ENCODE measurements around the gene NFE2L2.

The NFE2L2 gene

DNA sequence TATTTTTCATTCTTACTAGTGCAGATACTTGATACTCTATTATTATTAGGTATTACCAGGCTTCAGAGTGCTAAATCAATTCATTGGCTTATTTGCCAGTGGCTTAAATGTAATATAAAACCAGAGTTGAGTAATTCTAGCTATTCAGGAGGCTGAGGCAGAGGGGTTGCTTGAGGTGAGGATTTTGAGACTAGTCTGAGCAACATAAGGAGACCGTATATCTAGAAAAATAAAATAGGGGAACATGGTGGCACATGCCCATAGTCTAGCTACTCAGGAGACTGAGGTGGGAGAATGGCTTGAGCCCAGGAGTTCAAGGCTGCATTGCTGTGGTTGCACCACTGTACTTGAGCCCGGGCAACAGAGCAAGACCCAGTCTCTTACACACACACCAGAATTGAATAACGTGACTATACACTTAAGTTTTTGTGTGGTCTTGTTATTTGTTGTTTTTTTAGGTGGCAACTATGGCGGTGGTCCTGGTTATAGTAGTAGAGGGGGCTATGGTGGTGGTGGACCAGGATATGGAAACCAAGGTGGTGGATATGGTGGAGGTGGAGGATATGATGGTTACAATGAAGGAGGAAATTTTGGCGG, 47.2 kb downstream of the NFE2L2 start:
- Histone ChIP-seq H3K27ac (no peak overlapping the region), H3K36me3 (ENCODE audit: insufficient read depth, low read length) (peaks cover 89% of the 10 kb centered on the region), H3K9ac (ENCODE audit: insufficient read length) (no peak overlapping the region), H3K4me3 (no peak overlapping the region), H3K9me3 (ENCODE audit: low read depth, low read length) (no peaks in the 10 kb centered on the region)
- TF ChIP-seq POLR2AphosphoS5 (IDR thresholded peaks at IDR 0.05; ENCODE audit: borderline replicate concordance, low read depth, low read length) (no peak), EZH2 (IDR thresholded peaks at IDR 0.05) (no peak), FOXP2 (optimal IDR thresholded peaks at IDR 0.05; ENCODE audit: control extremely low read depth, extremely low read length, insufficient read depth) (no peak)
- no peak for DNase-seq (ENCODE audit: low read depth, low spot score)

DNA sequence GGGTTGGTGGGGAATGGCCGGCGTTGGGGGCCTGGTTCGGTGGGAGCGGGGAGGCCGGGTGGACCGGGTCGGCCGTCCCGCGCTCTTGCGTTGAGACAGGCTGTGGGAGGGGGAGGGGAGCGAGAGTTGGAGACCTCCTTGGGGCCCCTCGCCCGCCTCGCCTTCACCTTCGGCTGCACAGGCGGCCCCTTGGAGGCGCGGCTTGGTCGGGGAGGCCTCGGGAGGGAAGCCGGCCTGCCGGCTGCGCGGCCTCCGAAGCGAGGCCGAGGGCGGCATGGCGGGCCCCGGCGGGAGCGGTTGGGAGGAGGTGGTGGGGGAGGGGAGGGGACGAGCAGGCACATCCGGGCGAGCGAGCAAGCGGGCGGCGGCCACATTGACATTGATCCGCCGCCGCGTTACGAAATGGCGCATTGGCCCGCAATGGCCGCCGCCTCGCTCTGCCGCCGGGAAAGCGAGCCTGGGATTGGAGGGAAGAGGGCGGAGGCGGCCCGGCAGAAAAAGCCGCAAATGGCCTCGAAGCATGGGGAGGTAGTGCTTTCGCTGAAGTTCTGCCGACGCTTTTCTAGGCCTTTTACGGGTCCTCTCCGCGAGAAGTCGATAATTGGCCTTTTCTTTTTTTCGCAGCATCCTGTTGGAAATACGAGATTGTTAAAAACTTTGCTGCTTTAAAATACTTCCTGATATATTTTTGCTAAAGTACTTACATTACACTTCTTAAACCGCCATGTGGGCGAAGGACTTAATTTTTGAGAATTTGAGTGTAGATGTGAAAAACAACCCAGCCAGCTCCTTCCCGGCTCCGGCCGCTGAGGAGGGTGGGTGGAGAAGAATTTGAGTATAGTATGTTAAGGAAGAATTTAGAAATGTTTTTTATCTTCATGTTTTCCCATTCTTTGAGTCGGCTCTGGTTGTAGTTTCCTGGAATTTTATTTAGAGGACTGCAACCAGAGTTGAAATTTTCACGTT, 51.4 kb downstream of the NFE2L2 start:
- peak overlapping the region; percentile 92 for H3K9ac ChIP-seq (ENCODE audit: insufficient read length)
- TF ChIP-seq EZH2 (IDR thresholded peaks at IDR 0.05): no peak
- TF ChIP-seq POLR2AphosphoS5 (IDR thresholded peaks at IDR 0.05; ENCODE audit: borderline replicate concordance, low read depth, low read length): peak; percentile 58; the same call in 1 of the 2 replicates
- no peak for TF ChIP-seq FOXP2 (optimal IDR thresholded peaks at IDR 0.05; ENCODE audit: control extremely low read depth, extremely low read length, insufficient read depth)
- H3K27ac ChIP-seq: peak overlapping the region; percentile 97
- H3K4me3 ChIP-seq: peak overlapping the region; percentile 85
- H3K36me3 ChIP-seq (ENCODE audit: insufficient read depth, low read length): peaks cover 50% of the 10 kb centered on the region
- no peaks in the 10 kb centered on the region for H3K9me3 ChIP-seq (ENCODE audit: low read depth, low read length)
- DNase-seq (ENCODE audit: low read depth, low spot score): no peak

GRCh38 chr2:177212106-177212890, 52.2 kb downstream of the NFE2L2 start, which contains the start of gene HNRNPA3:
HNRNPA3 (plus strand) TSS chr2:177212794; CDS start chr2:177212800, 6 bp downstream.
- Histone ChIP-seq H3K9ac (ENCODE audit: insufficient read length) (peak within 1 kb of the TSS; percentile 100), H3K36me3 (ENCODE audit: insufficient read depth, low read length) (peaks cover 41% of the 10 kb centered on the region), H3K4me3 (peak within 1 kb of the TSS; percentile 94), H3K27ac (peak within 1 kb of the TSS; percentile 100), H3K9me3 (ENCODE audit: low read depth, low read length) (no peaks in the 10 kb centered on the region)
- peak; percentile 95 for DNase-seq (ENCODE audit: low read depth, low spot score)
- TF ChIP-seq POLR2AphosphoS5 (IDR thresholded peaks at IDR 0.05; ENCODE audit: borderline replicate concordance, low read depth, low read length) (peak; percentile 95), FOXP2 (optimal IDR thresholded peaks at IDR 0.05; ENCODE audit: control extremely low read depth, extremely low read length, insufficient read depth) (no peak), EZH2 (IDR thresholded peaks at IDR 0.05) (no peak)

DNA sequence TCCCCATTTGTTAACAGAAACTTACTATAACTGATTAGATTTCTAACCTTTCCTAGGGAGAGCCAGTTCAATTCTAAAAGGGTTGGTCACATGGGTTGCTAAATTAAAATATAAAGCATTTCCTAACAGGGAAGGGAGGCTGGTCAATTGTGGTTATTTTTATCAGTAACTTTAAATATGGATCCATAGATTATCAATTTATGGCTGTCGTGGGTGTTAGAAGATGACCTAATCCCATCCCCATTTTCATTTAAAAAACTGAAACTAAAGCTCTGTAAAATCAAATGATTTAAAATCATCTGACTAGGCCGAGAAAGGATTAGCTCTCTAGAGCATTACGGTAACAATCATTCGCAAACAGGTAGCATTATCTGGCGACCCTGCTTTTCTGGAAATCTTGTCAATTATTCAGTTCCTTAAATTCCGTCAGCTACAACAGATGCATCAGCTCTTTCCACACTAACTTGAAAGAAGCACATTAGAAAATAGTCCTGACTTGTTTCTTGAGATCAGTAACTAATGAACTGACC, 52.9 kb downstream of the NFE2L2 start:
- Histone ChIP-seq H3K4me3 (peak overlapping the region; percentile 94), H3K36me3 (ENCODE audit: insufficient read depth, low read length) (peaks cover 34% of the 10 kb centered on the region), H3K9me3 (ENCODE audit: low read depth, low read length) (no peaks in the 10 kb centered on the region), H3K27ac (peak overlapping the region; percentile 100), H3K9ac (ENCODE audit: insufficient read length) (peak overlapping the region; percentile 100)
- TF ChIP-seq EZH2 (IDR thresholded peaks at IDR 0.05): no peak
- no peak for TF ChIP-seq FOXP2 (optimal IDR thresholded peaks at IDR 0.05; ENCODE audit: control extremely low read depth, extremely low read length, insufficient read depth)
- no peak for TF ChIP-seq POLR2AphosphoS5 (IDR thresholded peaks at IDR 0.05; ENCODE audit: borderline replicate concordance, low read depth, low read length)
- DNase-seq (ENCODE audit: low read depth, low spot score): no peak

- Histone ChIP-seq H3K9ac (ENCODE audit: insufficient read length) (peak overlapping the region; percentile 100), H3K36me3 (ENCODE audit: insufficient read depth, low read length) (peaks cover 30% of the 10 kb centered on the region), H3K4me3 (peak overlapping the region; percentile 94), H3K27ac (peak overlapping the region; percentile 100), H3K9me3 (ENCODE audit: low read depth, low read length) (no peaks in the 10 kb centered on the region)
- no peak for TF ChIP-seq POLR2AphosphoS5 (IDR thresholded peaks at IDR 0.05; ENCODE audit: borderline replicate concordance, low read depth, low read length)
- TF ChIP-seq EZH2 (IDR thresholded peaks at IDR 0.05): no peak
- TF ChIP-seq FOXP2 (optimal IDR thresholded peaks at IDR 0.05; ENCODE audit: control extremely low read depth, extremely low read length, insufficient read depth): no peak
- DNase-seq (ENCODE audit: low read depth, low spot score): no peak
Observed at GRCh38 chr2:177211169-177211568, 53.4 kb downstream of the NFE2L2 start.

DNA sequence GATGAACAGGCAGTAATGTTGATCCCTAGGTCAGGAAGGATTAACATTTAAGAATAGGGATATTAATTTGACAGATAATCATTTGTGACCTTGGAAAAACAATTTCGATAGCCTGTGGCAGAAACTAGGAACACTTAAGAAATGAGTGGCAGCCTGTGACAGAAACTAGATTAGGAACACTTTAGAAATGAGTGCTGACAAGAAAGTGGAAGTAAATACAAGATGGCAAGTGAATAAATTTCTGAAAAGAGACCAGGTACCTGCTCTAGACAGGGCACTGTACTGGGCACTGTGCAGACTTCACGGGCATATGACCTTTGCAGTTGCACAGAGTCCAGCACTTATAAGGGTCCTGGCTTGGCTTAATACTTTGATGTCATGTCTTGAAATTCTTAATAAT, 57.4 kb downstream of the NFE2L2 start:
- no peaks in the 10 kb centered on the region for H3K9me3 ChIP-seq (ENCODE audit: low read depth, low read length)
- H3K36me3 ChIP-seq (ENCODE audit: insufficient read depth, low read length): no peaks in the 10 kb centered on the region; the same call in 1 of the 2 replicates
- no peak overlapping the region for H3K4me3 ChIP-seq
- H3K27ac ChIP-seq: no peak overlapping the region
- no peak for TF ChIP-seq EZH2 (IDR thresholded peaks at IDR 0.05)
- no peak for TF ChIP-seq FOXP2 (optimal IDR thresholded peaks at IDR 0.05; ENCODE audit: control extremely low read depth, extremely low read length, insufficient read depth)
- DNase-seq (ENCODE audit: low read depth, low spot score): no peak
- no peak overlapping the region for H3K9ac ChIP-seq (ENCODE audit: insufficient read length)

- no peaks in the 10 kb centered on the region for H3K9me3 ChIP-seq (ENCODE audit: low read depth, low read length)
- TF ChIP-seq POLR2AphosphoS5 (IDR thresholded peaks at IDR 0.05; ENCODE audit: borderline replicate concordance, low read depth, low read length) (no peak), EZH2 (IDR thresholded peaks at IDR 0.05) (no peak), FOXP2 (optimal IDR thresholded peaks at IDR 0.05; ENCODE audit: control extremely low read depth, extremely low read length, insufficient read depth) (no peak)
- no peak for DNase-seq (ENCODE audit: low read depth, low spot score)
- no peak overlapping the region for H3K4me3 ChIP-seq
- no peaks in the 10 kb centered on the region for H3K36me3 ChIP-seq (ENCODE audit: insufficient read depth, low read length)
- H3K27ac ChIP-seq: no peak overlapping the region; the same call in 1 of the 2 replicates
- no peak overlapping the region for H3K9ac ChIP-seq (ENCODE audit: insufficient read length)
Observed at GRCh38 chr2:177204417-177204816, 60.1 kb downstream of the NFE2L2 start.

Data from SK-N-MC (cell line).